CD4-positive, alpha-beta T cell treated with Interleukin-21 for 1 hour (primary cell): ENCODE results near the gene SCGB3A2.

Source experiments
- DNase-seq: peaks from one replicate; pipeline ENCODE4 v3.0.0-alpha.2; 2020

The SCGB3A2 gene, protein sequence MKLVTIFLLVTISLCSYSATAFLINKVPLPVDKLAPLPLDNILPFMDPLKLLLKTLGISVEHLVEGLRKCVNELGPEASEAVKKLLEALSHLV

DNA sequence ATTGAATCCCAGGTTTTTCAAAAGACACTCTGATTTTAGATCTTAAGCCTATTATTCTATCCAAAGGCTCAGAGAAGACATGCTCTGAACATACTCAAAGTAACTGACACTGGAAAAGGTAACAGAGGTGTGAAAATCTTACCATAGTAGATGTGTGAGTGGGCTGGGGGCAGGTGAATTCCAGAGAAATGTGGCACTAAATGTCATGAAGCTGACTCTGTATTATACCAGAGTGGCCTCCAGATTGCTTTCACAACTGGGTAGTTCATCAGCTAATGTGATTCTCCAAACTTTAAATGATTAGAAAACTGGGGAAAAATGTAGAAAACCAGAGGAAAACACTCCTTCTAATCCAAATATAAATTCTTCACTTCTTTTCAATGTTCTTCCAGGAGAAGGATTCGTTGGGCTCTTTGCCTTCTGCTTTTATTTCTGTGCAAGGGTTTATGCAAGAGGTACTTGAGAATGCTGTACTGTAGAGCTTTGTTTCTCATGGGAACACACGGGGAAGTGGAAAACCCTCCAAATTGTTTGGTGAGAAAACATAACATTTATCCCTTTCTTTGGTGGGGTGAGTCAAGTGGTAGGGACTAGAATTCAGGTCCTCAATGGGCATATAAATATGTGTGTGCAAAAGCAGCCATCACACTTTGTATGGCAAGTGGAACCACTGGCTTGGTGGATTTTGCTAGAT, at the start of gene SCGB3A2:
TSS of gene SCGB3A2 (plus strand) at position 646 of the 694 bp plus-strand sequence. CDS start 93 bp downstream, outside the sequence.
- DNase-seq: no peak

DNA sequence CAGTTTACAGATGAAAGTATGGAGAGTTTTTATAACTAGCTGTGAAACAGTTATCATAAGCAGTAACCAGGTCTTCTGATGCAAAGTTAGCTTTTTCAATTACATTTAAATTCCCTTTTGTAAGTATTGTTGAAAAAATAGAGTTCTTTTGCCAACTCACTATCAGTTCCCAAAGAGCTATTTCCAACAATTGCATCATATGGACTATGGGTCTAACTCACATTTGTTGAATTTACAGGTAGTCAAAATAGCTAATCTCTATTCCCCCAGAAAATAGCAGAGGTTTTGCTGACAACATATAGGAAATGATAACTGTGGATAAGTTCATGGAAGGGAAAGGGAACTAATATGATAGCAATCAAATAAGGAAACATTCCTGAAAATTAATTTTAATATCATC, 48.5 kb upstream of the SCGB3A2 start:
- DNase-seq: no peak

DNA sequence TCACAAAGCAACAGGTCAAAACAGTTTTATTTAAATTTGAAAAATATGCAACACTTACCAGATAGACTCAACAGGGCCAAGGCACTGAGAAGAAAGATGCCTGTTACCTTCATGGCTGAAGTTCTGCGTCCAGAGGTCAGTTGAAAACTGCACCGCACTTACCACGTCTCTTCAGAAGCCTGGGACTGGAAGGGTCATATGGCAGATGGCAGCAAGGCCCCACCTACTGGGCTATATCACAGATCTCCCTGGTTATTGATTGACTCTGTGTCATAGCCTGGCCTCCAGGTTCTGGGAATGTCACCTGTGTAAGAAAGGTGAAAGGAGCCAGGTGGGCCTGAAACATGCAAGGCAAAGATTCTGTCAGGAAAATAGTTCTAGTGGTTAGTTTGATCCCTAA, 47.0 kb upstream of the SCGB3A2 start, which contains the start of gene SPINK1:
TSS of gene SPINK1 (minus strand) at position 207 of the 400 bp plus-strand sequence. CDS start at position 113, 94 bp downstream.
- DNase-seq: no peak

DNA sequence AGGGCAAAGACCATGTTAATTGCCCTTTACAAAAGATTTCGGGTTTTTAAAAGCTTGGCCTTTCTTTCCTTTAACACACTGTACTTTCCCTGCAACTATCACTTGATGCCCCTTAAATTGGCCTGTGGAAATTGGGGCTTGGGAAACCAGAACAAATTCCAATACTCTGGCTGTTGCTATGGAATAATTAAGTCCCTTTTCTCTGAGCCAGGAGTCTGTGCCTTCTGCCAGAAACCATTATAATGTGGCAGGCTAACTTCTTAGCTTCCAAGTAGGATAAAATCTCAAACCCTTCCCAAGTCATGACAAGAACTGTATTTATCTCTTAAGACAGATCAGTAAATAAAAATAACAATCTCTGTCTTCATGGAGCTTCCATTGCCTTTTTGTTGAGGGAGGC, 46.0 kb upstream of the SCGB3A2 start:
- DNase-seq: no peak

DNA sequence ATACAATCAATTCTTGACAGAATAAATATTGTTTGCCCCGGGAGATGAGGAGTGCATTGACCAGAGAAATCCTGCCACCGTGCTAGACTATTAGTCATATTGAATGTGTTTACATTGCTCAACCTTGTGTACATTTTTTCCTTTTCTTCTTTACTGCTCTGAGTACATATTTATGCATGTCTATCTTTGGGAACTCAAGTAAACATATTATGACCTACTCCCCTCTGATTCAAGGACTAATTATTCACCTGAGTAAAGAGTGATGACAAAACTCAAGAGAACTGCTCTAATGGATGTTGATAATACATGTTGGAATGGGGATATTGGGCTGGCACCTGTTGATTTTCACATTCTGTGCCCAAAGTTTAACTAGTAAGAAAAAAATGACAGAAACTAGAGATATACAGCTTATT, 43.1 kb upstream of the SCGB3A2 start:
- no peak for DNase-seq

DNA sequence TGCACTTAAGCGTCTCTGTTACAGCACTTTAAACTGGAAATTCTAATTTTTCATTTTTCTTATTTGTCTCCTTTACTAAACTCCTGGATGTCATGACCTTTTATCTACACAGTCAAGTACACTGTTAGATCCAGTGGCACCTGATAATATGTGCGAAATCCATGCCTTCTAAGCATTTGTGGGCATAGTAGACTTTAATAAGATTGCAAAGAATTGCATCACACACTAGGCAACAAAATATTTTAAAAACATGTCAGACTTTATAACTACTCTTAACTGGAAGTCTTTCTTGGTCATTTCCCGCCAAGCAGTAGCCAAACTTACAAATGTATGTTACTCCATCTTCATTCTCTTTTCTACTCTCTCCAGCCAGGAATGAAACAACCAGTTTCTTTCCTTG, 42.1 kb upstream of the SCGB3A2 start:
- no peak for DNase-seq

DNA sequence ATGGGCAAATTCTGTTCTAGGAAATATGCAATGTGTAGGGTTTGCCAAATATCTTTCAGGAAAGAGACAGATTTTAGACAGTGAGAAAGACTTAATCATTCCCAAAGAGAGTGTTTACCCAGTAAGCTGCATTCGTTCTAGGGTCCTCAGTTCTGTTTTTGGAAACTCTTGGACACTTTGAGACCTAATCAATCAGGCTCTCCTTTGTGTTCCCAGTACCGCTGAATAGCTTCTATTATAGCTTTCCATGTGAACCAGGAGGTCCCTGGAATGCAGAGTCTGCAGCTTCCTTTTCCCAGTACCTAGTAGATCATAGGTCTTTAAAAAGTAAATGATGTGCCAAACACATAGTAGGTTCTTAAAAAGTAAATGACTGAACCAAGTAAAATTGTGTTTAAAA, 35.6 kb upstream of the SCGB3A2 start:
- no peak for DNase-seq

DNA sequence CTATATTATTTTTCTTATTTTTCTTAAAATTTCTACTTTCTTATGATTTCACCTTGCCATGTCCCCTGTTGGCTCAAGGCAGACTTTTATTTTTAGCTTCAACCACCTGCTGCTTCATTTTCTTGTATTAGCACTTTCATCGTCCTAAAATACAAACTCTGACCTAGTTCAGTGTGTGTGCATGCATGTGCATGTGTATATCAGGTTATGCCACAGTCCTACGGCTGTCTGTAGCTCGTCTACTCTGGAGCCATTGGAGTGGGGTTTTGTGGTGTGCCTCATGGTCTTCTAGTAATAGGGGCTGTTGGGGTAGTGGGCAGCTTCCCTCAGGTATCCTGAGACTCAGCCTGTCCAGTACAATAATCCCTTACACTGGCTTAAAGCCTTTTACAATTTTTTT, 33.7 kb upstream of the SCGB3A2 start:
- no peak for DNase-seq

DNA sequence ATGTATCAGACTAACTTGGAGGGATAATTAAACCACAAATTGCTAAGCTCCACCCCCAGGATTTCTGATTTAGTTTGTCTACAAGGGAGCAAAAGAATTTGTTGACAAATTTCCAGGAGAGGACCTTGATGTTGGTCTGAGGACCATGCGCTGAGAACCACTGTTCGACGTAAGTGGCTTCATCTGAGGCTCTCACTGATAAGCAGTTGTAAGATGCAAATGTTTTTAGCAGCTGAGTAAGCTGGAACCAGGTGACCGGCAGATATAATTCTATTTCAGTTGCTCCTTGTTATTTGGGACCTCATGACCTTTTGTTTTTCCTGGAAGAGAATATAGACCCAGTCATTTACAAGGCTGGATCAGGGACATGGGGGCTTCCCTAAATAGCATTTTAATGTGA, 32.9 kb upstream of the SCGB3A2 start:
- no peak for DNase-seq

DNA sequence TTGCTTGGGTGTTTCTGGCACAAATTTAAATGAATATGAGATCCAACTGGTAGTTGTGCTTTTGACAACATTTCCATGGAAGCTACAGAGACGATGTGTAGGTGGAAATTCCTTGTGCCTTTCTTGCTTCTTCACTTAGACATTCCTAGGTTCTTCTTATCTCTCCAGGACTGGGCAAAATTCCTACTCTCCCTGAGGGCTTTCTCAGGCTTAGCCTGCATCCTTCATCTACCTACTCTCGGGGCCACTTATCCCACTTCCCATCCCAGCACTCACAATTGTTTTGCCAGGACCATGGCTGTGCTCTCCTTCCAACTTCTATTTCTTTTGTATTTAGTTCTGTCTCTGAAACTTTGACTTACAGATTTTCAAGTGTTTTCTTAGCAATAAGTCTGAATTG, 29.3 kb upstream of the SCGB3A2 start:
- no peak for DNase-seq

DNA sequence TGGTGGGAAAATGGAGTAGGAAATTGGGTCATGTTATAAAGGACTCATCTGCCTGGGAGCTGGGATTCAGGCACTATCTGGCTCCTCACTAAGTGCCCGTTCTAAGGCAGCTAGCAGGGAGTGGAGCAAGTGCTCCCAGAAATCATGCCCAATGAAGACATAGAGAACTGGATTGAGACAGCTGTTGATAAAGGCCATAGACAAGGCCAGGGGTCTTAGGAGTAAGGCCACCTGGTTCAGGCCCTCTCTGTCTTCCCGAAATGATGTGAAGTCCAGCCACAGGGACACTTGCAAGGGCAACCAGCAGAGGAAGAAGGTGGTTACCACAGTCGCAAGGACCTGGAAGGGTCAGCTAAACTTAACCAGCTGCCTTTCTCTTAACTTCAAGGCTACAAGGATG, 26.9 kb upstream of the SCGB3A2 start:
- no peak for DNase-seq

DNA sequence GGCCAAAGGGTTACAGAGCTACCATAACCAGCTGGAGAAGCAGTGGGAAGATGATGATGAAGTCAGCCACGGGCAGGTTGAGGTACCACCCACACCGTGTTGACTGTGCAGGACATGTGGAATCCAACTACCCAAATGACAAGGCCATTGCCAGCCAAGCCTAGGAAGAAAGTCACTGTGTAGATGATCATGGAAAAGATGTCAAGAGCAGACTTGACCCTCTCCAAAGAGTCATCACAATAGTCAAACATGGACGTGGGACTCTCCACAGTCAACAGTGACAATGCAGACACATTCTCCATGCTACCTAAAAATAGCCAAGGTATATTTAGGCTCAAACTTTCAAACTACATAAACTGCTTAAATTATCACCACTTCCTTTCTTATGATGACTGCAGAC, 26.1 kb upstream of the SCGB3A2 start:
- no peak for DNase-seq

DNA sequence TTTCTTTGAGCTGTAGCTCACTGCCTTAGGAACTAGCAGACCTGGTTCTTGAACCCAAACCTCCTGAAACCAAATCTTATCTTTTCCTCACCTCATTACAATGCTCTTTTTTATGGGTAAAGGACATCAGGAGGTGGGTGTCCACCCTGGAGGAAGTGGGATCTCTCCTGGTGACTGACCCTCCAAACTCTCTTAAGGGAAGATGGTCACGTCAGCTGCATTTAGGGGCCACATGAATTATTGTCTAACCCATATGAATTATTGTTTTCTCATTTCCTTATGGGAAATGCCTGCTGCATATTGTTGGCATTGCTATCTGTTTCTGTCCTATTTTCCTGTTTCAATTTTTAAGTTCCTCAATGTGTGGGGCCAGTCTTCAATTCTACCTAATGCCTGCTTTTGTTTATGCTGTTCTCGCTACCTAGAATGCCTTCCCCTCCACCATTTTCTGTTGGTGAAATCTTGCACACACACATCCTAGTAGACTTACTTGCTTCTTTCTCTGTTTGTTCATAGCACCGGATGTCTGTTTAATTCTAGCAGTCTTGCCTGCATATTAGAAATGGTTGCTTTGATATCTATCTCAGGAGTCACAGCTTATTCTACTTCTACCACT, 25.0 kb upstream of the SCGB3A2 start:
- no peak for DNase-seq

DNA sequence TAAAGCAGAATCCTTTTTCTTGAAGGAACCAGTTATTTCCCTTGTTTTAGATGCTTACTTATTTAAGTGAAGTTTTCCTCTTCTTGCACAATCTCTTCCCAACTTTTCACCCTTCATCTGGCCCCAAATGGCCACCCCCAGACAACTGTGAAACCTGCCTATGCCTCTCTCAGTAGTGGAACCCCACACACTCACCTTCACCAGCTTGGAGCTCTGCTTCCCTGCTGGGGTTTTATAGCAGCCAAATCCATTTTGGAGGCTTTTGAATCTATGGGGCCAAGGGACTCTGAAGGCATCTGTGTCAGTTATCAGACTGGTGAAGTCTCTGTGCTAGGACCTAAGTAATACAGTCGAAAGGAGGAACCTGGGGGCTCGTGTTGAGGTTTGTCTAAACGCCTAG, 24.2 kb upstream of the SCGB3A2 start:
- no peak for DNase-seq

DNA sequence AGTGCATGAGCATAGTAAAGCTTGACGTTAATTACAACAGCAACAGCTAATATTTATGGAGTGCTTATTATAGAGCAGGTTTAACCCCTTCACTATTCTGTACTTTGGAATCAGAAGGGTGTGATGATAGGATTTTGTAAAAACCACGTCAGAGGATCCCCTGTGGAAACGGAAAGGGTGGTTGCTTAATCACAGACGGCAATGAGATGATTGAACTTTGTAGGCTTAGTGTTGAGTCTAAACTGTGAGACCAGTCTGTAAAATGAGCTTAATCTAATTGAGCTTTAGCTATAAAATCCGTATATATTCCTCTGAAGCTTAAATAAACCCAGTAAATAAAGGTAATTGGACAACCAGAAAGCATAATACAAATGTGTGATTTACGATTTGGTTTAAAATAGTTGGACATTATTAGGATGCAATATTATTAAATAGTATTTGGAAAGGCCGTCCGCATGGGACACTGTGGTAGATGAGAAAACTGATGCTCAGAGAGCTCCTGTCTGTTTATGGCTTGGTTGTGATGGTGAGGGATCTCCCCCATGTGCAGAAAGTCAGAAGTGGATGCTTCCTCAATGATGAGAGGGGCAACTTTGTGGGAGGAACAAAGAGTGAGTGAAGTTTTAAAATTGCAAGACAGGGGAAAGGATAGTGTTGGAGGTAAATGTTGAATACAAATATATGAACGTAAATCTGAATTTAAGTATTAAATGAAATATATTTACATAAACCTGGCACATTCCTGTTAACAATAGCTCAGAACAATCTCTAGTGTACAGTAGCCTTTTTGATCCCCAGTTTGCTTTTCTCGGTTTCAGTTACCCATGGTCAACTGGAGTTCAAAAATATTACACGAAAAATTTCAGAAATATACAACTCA, 23.4 kb upstream of the SCGB3A2 start:
- no peak for DNase-seq

DNA sequence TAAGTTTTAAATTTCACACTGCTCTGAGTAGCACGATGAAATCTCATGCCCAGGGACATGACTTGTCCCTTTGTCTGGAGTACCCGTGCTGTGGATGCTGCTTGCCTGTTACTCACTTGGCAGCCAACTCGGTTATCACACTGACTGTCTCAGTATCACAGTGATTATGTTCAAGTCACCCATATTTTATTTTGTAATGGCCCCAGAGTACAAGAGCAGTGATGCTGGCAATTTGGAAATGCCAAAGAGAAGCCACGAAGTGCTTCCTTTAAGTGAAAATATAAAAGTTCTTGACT, 22.8 kb upstream of the SCGB3A2 start:
- DNase-seq: no peak

DNA sequence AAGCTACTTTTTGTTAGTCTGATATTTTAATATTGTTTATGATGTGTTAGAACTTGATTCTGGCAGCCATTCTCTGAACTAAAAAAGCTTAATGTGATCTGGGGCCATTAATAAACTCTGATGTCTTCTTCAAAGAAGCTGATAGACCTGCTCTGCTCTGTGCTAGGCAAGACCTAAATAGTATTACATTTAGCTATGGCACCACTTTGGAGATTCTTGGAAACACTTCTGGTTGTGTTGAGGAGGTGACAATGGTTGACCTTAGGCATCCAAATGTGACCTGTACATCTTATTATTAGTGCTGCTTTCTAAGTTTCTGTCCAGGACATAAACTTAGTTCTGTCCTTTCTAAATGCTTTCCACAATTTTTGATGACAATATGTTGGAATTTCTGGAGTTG, 21.7 kb upstream of the SCGB3A2 start:
- DNase-seq: no peak

DNA sequence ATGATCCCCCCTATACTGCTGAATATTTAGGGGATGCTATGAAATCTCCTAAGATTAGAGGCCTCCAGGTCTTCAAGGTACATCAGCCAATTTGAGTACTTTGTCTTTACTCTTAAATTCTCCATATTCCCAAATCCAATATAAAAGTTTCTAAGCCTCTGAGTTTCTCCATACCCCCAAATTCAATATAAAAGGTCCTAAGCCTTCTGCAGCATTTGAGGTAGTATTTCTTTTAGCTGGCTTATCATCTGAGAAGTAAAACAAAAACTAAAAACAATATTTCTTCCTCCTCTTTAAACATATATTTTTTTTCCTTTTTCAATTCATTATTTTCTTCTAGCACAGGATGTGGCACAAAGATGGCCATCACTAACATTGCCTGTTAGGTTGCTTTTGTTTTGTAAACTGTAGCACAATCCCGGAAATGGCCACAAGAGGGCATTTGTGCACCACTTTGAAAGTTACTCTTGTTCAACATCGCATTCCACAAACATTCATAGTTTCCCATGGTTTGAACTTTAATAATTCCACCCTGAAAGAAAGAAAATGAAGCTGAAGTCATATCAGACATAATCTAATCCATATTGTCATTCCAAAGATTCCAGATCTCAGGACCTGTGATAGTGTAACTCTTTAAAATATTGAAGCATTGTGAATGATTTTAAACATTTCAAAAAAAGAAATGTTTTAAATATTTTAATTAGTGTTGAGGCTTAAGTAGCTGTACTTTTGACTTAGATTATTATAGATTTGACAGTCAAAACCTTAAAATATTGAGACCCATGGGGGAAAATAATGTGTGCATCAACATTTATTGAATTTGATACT, 21.0 kb upstream of the SCGB3A2 start:
- DNase-seq: peak; percentile 47

DNA sequence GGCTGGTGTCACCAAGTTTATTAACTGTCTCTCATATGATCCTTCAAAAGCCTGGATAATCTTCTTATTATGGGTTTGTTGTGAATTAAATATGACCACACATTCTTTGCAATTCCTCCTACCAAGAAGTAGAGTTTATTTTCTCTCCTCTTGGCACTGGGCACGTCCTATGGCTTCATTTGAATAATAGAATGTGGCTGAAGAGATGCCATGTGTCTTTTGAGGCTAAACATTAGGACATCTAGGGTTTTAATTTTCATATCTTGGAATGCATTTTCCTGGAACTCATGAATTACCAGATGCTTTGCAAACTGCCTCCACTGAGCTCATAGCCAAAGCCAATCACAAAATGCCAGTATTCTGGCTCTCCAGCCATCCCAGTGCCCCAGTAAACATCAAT, 19.9 kb upstream of the SCGB3A2 start:
- DNase-seq: no peak

DNA sequence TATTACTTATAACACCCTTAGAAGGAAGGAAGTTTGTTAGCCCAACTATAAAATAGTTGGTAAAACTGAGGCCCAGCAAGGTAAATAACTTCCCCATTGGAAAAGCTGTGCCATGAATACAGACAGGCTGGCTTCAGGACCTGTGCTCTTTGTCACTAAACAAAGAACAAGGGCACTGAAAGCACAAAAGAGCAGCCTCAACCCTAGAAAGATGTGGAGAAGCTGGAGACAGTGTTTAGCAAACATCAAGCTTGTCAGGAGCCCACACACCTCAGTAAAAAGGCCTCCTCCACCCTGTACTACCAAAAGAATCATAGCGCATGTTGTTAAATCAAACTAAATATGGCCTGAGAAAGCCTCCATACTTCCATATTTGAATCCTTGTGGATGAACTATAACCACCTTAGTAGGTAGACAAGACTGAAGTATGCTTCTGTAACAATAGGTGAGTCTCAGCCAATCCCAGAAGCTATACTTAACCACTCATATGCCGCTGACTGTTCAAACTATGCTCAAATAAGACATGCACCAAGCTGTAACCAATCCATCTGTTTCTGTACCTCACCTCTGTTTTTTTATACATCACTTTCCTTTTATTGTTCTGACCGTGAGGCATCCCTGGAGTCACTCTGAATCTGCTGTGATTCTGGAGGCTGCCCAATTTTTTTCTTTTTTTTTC, 18.4 kb upstream of the SCGB3A2 start:
- DNase-seq: no peak

DNA sequence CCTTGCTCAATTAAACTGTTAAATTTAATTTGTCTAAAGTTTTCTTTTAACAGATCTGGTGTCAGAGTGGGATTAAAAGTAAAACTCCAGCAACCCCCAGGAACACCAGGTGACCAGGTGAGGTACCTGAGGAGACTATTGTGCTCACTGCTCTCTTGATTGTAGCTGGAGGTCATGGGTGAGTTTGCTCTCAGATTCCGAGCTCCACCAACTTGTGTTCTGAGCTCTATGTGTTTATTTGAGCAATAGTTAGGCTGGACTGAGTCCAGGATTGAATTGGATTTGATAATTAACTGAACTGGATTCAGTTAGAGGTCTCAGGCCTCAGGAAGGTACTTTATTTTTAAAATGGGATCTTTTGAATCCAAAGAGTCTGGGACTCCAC, 17.9 kb upstream of the SCGB3A2 start:
- DNase-seq: no peak

DNA sequence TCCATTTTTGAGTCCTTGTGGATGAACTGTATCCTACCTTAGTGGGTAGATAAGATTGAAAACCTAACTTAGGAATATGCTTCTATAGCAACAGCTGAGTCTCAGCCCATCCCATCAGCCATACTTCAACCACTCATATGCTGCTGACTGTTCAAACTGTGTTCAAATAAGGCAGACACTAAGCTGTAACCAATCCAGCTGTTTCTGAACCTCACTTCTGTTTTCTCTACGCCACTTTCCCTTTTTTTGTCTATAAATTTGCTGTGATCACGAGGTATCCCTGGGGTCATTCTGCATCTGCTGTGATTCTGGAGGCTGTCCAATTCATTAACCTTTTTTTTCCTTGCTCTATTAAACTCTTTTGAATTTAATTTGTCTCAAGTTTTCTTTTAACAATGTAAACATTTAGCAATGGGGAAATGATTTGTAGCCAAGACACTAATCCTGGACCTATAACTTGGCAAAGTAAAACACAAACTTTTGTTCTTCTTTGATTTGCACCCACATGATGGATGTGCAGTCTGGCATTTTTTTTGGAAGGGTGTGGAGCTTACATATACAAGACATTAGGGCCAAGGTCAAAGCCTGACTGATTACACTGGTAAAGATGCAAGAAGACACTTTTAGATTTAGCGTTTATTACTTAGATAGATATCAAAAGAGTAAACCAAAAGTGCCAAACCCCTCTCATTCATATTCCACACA, 14.9 kb upstream of the SCGB3A2 start:
- no peak for DNase-seq
